HG03432 (cell line): ENCODE results near the gene GON4L.
"Not testable (repeated sequence)": the region's sequence is repeated elsewhere in the genome, so short reads cannot be mapped to it uniquely, and the experiment has no call there.

Experiments
- ATAC-seq: cut with Tn5 transposase; IDR thresholded peaks from one replicate; pipeline ENCODE4 v1.9.1; 2021; ENCODE audit warnings: mild to moderate bottlenecking, moderate library complexity; ENCODE audit not compliant: unreplicated experiment

Gene GON4L

DNA sequence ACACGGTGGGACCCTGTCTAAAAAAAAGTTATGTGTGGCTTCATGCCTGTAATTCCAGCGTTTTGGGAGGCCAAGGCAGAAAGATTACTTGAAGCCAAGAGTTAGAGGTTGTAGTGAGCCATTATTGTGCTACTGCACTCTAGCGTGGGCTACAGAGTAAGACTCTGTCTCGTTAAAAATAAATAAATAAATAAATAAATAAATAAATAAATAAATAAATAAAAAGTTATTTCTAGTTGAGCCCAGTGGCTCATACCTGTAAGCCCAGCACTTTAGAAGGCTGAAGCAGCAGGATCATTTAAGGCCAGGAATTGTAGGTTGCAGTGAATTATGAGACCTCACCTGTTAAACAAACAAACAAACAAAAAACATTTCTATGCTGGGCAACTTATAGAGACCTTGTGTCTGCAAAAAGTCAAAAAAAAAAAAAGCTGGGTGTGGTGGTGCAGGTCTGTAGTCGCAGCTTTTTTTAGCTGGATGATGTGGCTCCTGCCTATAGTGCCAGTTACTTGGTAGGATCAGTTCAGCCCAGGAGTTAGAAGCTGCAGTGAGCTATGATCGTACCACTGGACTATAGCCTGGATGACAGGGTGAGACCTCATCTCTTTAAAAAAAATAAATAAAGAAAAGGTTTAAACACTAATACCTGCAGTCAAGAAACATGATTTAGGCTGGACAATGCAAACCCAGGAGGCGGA is 25.6 kb downstream of the GON4L start:
- ATAC-seq = no peak

- no peak for ATAC-seq
These were observed 29.6 kb downstream of the GON4L start for GRCh38 chr1:155827450-155827849.

GRCh38 chr1:155816351-155816750 is 40.7 kb downstream of the GON4L start:
- no peak for ATAC-seq

- ATAC-seq = no peak
These were observed 43.3 kb downstream of the GON4L start for GRCh38 chr1:155813672-155814071.

DNA sequence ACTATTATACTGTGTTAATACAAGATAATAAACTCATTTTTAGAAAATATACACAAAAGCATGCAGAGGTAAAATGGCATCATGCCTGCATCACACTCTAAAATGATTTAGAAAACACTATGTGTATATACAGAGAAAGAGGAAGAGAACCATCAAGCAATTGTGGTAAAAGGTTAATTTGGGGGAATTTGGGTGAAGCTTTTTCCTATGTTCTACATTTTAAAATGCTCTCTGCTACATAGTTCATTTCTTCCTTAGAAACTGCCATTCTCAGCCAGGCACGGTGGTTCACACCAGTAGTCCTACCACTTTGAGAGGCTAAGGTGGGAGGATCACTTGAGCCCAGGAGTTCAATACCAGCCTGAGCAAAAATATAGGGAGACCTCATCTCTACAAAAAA is 44.1 kb downstream of the GON4L start:
- ATAC-seq = no peak

DNA sequence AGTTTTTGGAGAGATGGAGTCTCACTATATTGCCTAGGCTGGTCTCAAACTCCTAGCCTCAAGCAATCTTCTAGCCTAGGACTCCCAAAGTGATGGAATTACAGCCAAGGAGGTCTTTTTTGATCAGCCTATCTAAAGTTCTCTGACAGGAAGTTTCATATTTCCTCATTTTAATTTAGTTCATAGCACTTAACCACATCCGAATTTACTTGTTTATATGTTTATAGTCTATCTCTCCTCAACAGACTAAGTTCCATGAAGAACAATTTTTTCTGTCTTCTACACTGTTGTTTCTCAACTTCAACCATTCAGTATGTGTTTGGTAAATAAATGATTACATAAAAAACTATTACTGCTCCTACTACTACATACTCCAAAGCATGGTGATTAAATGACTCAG is 47.9 kb downstream of the GON4L start:
- no peak for ATAC-seq

DNA sequence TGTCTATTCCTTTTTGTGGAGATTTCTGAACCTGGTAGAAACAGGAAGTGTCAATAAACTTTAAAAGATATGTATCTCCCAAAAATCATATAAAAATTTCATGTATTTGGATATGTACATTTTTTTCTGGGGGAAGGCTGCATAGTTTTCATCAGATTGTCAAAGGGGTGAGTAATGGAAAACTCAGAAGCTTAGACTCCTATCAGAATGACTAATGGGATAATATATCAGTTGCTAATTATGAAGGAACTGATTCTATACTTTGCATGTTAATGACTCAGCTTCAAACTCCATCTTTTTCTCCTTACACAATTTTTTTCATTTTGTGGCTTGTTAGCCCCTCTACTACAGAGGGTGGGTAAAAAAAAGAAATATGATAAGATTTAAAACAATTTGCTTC is 55.9 kb downstream of the GON4L start:
- no peak for ATAC-seq

DNA sequence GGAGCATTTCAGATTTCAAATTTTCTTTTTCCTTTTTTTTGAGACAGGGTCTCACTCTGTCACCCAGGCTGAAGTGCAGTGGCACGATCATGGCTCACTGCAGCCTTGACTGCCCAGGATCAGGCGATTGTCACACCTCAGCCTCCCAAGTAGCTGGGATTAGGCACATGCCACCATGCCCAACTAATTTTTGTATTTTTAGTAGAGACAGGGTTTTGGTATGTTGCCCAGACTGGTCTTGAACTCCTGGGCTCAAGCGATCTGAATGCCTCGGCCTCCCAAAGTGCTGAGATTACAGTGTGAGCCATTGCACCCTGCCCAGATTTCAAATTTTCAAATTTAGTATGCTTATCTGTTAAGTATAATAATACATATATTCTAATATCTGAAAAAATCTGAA is 61.4 kb downstream of the GON4L start:
- not testable (repeated sequence) for ATAC-seq

GRCh38 chr1:155794605-155795245 is 62.3 kb downstream of the GON4L start:
- no peak for ATAC-seq

GRCh38 chr1:155793213-155793612 is 63.8 kb downstream of the GON4L start:
- no peak for ATAC-seq

- no peak for ATAC-seq
These were observed 79.4 kb downstream of the GON4L start for GRCh38 chr1:155777582-155777981.

GRCh38 chr1:155776414-155776813 is 80.6 kb downstream of the GON4L start:
- no peak for ATAC-seq

DNA sequence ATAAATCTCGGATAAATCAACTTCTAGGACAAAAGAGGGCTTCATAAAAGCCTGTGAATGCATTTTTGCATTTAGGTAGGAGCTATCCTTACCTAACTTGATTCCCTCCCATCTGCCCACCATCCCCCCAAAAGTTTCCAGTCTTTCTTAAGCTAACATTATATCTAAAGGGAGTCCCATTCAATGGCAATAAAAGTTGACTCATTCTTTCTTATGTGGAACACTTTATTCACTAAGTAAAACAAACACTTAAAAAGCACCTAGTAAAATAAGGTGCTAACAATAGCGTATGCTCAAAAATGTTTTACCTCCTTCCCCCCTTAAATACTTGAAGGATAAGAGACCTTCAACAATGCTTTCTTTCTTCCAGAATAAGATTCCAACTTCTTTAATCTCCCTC is 83.8 kb downstream of the GON4L start:
- no peak for ATAC-seq

GRCh38 chr1:155769257-155769656 is 87.8 kb downstream of the GON4L start:
- ATAC-seq = no peak

DNA sequence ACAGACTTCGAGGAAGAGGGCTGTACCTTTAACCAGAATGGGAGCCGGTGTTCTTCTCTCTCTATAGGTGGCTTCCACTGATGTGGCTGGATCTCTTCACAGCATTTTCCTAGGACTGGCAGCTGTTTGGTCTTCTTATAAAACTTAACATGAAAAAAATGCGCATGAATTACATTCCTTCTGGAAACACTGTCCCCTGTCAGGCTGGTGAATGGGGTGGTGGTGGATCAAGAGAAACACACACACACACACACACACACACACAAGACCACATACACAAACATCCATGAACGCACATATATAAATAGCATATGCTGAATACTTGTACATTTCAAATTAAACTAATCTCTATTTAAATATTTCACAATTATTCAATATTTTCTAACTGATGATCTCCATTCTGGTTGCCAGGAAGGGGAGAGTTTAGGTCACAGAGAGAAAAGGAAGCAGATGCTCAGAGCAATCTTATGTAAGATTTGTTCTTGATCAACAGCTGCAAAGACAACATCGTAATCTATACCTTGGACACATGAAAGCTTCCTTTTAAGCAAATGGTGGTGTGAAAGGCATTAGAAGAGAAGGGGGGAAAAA is 89.5 kb downstream of the GON4L start:
- ATAC-seq = not testable (repeated sequence)

- ATAC-seq = not testable (repeated sequence)
These were observed 93.0 kb downstream of the GON4L start for GRCh38 chr1:155763989-155764388.

- not testable (repeated sequence) for ATAC-seq
These were observed 93.8 kb downstream of the GON4L start for GRCh38 chr1:155763090-155763815.

GRCh38 chr1:155761736-155762405 is 95.1 kb downstream of the GON4L start:
- ATAC-seq = no peak

- no peak for ATAC-seq
These were observed 96.1 kb downstream of the GON4L start for GRCh38 chr1:155760751-155761475.

- ATAC-seq = no peak
These were observed 96.9 kb downstream of the GON4L start for GRCh38 chr1:155759966-155760630.
